Rectal smooth muscle tissue (tissue), 1 donor: ENCODE results near the gene MAML2.

Experiments
- H3K27ac ChIP-seq: one replicate; pipeline ENCODE4 v1.7.0; 2013; ENCODE audit warnings: low read depth, low read length, inconsistent platforms
- H3K27me3 ChIP-seq: one replicate; pipeline ENCODE4 v1.7.0; 2013; ENCODE audit warnings: low read length; ENCODE audit not compliant: control insufficient read depth, insufficient read depth
- H3K36me3 ChIP-seq: one replicate; pipeline ENCODE4 v1.7.0; 2013; ENCODE audit warnings: low read length; ENCODE audit not compliant: control insufficient read depth, insufficient read depth
- H3K4me1 ChIP-seq: one replicate; pipeline ENCODE4 v1.7.0; 2013; ENCODE audit warnings: low read length; ENCODE audit not compliant: control insufficient read depth, insufficient read depth
- H3K4me3 ChIP-seq: one replicate; pipeline ENCODE4 v1.7.0; 2013; ENCODE audit warnings: low read length
- H3K9ac ChIP-seq: one replicate; pipeline ENCODE4 v1.7.0; 2013; ENCODE audit warnings: low read length

The MAML2 gene

DNA sequence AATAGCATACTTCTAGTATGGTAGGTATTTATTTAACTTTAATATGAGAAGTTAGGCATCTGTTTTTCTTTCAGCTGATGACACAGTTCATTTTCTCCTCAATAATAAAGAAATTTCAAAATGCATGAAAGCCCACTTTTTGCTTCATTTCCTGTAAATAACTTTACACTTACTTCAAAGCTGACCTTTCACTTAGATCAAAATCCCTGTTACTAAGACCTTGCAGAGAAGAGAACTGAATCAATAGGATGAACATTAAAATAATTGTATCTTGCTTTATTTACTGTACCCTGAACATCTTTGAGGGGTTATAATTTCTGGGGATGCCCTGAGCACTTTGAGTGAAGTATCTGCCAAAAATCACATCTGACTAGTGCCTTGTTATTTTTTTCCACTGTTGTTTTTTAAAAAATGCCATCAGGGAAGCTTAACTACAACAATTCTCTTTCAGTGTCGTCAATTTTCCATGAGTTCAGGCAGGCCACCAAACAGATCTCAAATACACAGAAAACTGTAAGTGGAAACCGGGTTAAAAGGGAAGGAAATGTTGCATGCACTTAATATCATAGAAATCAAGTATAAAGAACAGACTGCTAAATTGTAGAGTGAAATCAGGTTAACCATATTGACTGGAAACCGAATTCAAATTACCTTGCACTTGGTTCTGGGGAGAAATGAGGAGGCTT is 206.2 kb downstream of the MAML2 start:
- Histone ChIP-seq H3K4me1 (no peaks in the 10 kb centered on the region), H3K27me3 (no peaks in the 10 kb centered on the region), H3K9ac (no peak overlapping the region), H3K4me3 (no peak overlapping the region), H3K36me3 (no peaks in the 10 kb centered on the region), H3K27ac (peak overlapping the region; percentile 4)

DNA sequence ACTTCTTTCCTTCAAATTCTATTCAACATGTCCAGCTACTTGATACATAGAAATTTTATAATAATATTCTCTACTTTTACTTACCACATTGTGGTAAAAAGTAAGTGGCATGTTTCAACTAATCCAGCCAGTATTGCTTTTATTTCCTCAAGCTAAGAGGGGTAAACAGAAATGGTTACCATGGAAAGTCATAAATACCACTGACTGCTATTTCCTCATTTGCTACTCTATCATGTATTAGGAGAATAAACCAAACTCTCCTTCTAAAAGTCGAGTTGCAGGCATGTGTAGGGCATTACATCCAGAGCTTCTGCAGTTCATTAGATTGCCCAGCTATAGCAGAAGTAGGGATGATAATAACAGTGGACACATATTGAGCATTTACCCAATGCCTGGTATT is 208.4 kb downstream of the MAML2 start:
- Histone ChIP-seq H3K27me3 (no peaks in the 10 kb centered on the region), H3K9ac (no peak overlapping the region), H3K4me1 (no peaks in the 10 kb centered on the region), H3K27ac (no peak overlapping the region), H3K4me3 (no peak overlapping the region), H3K36me3 (no peaks in the 10 kb centered on the region)

DNA sequence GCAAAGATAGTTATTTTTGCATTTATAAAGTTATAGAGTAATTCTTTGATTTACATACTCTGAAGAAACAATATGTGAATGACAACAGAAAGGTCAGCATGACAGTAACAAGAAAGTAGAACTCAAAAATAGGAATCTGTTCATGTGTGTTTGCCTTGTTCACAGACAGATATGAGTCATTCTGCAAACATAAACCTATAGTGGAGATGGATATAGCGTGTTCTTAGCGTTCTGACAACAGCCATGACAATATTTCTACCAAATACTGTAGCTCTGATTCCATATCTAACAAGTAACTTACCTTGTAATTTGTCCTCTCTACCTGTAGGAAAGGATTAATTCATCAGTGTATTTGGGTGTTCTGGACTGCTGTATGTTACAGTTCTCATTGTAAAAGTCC is 210.6 kb downstream of the MAML2 start:
- H3K4me3 ChIP-seq, result no peak overlapping the region

DNA sequence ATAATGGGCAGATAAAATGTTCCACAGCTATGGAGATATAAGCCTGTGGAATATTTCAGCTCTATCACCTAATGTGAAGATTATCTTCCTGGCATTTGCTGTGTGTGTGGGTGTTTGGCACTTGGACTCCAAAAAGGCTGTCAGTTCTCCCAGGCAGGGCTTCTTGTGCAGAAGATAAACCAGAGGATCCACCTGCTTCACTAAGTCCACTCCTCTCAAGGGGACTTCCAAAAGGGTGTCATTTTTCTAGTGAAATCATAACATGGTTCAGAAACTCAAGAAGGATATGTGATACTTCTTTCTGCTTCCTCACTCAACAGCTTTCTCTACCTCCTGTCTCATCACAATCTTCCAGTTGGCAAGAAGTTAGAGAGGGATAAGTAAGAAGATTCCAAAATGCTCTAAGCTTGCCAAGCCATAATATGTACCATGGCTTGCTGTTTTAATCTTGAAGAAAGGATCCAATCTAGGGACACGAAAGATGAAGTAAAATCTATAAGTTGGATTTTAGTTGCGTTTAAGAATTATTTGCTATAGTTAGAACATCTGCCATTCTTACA is 212.9 kb downstream of the MAML2 start:
- H3K4me1 ChIP-seq, result no peaks in the 10 kb centered on the region
- H3K27me3 ChIP-seq, result no peaks in the 10 kb centered on the region
- no peak overlapping the region for H3K27ac ChIP-seq
- no peaks in the 10 kb centered on the region for H3K36me3 ChIP-seq
- H3K4me3 ChIP-seq, result no peak overlapping the region
- no peak overlapping the region for H3K9ac ChIP-seq

More for the DNA sequence above, 210.6 kb downstream of the MAML2 start:
- Histone ChIP-seq H3K9ac (no peak overlapping the region), H3K27me3 (no peaks in the 10 kb centered on the region), H3K27ac (no peak overlapping the region), H3K4me1 (no peaks in the 10 kb centered on the region), H3K36me3 (no peaks in the 10 kb centered on the region)

DNA sequence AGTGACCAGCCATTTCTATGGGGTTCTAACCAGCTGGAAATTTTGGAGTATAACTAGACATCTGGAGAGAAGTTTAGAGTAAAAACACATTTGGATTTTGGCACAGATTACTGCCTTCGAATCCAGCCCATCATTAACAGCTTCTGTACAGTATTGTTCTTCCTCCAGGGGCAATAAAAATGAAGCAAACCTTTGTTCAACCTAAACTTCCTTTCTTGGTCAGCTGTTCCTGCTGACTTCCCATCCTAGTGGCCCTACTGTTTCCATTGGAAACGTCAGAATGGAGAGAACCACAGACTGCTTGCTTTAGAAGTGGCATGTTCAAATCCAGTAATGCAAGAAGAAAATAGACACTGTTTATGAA is 215.4 kb downstream of the MAML2 start:
- Histone ChIP-seq H3K4me3 (no peak overlapping the region), H3K9ac (no peak overlapping the region), H3K36me3 (no peaks in the 10 kb centered on the region), H3K27me3 (no peaks in the 10 kb centered on the region), H3K27ac (no peak overlapping the region), H3K4me1 (no peaks in the 10 kb centered on the region)

DNA sequence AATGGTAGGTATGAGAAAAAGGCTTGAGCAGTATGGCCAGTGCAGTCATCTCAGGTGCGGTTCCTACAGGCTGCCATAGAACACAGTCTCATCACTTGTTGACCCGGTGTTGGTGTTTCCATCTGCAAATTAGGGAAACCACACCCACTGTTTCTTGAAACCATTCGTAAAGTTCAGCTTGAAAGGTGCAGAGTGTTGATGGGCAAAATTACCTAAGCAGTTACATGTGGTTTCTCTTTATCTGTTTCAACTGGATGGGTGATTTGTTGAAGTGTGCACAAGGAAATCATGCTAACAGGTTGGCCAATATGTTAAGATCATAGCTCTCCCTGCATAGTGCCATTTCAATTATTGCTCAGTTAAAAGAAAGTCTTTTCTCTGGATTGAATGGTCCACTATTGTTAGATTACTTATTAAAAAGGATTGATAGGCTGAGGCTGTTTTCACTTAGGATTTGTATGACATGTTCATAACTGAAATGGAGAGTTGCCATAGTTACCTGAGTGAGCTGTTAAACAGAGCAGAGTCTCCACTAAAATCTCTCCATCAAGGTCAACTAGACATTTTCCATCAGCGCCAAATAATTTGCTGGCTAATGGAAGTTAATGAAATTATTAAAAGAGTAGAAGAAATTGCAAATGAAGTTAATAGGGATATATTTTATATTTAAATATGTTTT is 215.9 kb downstream of the MAML2 start:
- Histone ChIP-seq H3K9ac (no peak overlapping the region), H3K4me3 (no peak overlapping the region), H3K27ac (no peak overlapping the region), H3K36me3 (no peaks in the 10 kb centered on the region), H3K4me1 (no peaks in the 10 kb centered on the region), H3K27me3 (no peaks in the 10 kb centered on the region)

DNA sequence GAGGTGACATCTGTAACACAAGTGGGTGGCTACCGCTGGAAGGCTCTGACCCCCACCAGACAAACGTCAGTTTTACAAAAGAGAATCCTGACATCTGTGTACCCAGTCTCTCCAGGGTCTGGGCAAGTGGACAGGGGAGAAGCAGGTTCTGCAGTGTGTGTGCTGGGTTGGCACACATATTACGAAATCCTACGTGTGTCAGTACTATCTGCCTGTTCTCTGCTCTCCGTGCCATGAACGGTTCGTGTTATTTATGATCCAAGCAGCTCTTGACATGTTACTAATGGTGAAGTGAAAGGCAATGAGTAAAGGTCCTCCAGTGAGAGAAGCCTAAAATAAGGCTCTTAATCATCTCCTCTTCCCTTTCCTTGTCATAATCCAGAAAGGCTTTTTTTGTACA is 217.6 kb downstream of the MAML2 start:
- no peaks in the 10 kb centered on the region for H3K4me1 ChIP-seq
- H3K36me3 ChIP-seq, result no peaks in the 10 kb centered on the region
- H3K4me3 ChIP-seq, result no peak overlapping the region
- no peak overlapping the region for H3K9ac ChIP-seq
- H3K27me3 ChIP-seq, result no peaks in the 10 kb centered on the region
- no peak overlapping the region for H3K27ac ChIP-seq

DNA sequence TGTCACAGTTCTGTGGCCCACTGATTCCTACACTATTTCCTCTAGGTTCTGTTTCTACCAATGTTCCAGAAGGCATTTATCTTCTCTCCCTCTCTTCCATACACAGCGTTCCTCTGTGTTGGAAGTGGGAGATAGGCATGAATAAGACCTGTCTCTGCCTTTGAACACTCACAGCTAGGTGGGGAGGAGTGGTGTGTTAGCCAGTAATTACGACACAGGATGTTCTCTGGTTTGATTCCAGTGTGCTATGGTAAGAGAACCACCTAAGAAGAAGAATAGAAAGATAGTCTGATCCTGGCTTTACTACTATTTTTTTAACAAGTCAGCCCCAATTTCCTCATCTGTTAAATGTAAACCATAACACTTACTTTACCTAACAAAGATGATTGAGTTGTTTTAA is 218.8 kb downstream of the MAML2 start:
- H3K27ac ChIP-seq, result no peak overlapping the region
- no peak overlapping the region for H3K4me3 ChIP-seq

DNA sequence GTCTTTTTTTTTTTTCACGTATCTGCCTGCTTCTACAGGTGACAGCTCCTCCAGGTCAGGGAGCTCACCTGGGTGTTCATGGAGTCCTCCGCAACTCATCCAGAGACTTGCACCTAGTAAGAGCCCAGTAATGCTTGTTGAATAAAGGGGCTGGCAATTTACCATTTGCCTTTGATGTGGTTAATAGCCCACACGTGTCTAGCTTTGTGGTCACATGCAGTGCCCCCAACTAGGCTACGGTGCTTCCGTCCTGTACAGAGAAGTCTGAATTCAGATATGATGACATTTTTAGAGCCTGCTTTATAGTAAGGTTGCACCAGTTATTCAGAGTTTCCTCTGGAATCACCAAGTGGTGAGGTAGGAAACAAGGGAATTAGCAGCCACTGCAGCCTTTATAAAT is 219.7 kb downstream of the MAML2 start:
- Histone ChIP-seq H3K4me3 (no peak overlapping the region), H3K27ac (no peak overlapping the region), H3K4me1 (no peaks in the 10 kb centered on the region), H3K27me3 (no peaks in the 10 kb centered on the region), H3K36me3 (no peaks in the 10 kb centered on the region), H3K9ac (no peak overlapping the region)

More for the DNA sequence above, 218.8 kb downstream of the MAML2 start:
- H3K4me1 ChIP-seq, result no peaks in the 10 kb centered on the region
- H3K9ac ChIP-seq, result no peak overlapping the region
- H3K27me3 ChIP-seq, result no peaks in the 10 kb centered on the region
- no peaks in the 10 kb centered on the region for H3K36me3 ChIP-seq

DNA sequence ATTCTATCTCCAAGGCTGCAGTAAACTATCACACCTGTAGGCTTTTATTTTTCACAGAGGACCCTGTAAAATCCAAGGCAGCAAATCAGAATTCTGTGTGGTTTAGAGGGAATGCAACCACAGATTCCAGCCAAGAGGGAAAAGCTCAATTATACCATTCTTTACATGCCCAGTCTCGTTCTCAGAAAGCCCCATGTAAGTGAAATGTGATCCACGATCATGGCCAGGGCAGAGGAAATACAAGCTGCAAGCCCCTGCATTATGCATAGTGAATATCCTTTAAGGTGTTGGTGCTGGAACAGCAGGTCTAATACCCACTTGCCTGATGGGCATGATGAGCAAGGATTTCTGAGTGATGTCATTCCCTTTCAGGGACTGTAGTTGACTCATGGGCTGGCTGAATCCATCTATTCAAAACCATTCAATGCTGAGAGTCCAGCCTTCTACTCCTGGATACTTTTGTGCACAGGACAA is 220.4 kb downstream of the MAML2 start:
- H3K27me3 ChIP-seq, result no peaks in the 10 kb centered on the region
- no peaks in the 10 kb centered on the region for H3K36me3 ChIP-seq
- H3K4me3 ChIP-seq, result no peak overlapping the region
- H3K27ac ChIP-seq, result no peak overlapping the region
- H3K9ac ChIP-seq, result no peak overlapping the region
- H3K4me1 ChIP-seq, result no peaks in the 10 kb centered on the region

DNA sequence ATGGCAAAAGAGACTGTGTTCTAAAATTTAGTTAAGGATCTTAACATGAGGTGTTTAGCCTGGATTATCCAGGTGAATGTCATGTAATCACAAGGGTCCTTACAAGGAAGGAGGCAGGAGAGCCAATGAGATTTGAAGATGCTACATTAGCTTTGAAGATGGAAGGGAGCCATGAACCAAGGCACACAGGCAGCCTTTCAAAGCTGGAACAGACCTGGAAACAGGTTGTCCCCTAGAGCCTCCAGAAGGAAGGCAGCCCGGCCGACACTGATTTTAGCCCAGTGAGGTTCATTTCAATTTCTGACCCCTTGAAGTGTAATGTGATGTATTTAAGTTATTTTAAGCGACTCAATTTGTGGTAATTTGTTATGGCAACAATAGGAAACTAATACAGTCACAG is 223.8 kb downstream of the MAML2 start:
- no peak overlapping the region for H3K27ac ChIP-seq
- no peaks in the 10 kb centered on the region for H3K36me3 ChIP-seq
- peaks cover 3% of the 10 kb centered on the region for H3K4me1 ChIP-seq
- no peaks in the 10 kb centered on the region for H3K27me3 ChIP-seq
- H3K9ac ChIP-seq, result no peak overlapping the region
- H3K4me3 ChIP-seq, result no peak overlapping the region

DNA sequence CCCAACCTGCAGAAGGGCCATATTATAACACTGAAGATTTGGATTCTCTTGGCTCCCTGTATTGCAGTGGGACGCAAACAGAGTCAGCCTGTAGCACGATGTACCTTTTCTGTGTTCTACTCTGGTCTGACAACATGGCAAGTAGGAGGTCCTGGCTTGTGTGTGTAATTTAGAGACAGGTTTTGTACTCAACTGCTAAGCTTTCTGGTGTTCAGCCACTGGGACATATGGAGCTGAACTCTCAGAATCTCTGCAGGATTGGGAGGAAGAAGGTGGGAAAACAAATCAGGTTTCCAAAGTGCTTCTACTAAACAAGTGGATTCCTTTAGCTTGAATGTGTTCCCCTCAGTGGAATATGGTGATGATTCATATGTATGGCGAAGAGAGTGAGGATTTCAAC is 226.6 kb downstream of the MAML2 start:
- Histone ChIP-seq H3K4me3 (no peak overlapping the region), H3K36me3 (no peaks in the 10 kb centered on the region), H3K27ac (no peak overlapping the region), H3K4me1 (peaks cover 6% of the 10 kb centered on the region), H3K9ac (no peak overlapping the region), H3K27me3 (no peaks in the 10 kb centered on the region)
